ENCODE results near the gene TDRD7.

- TF ChIP-seq CTCF (IDR thresholded peaks at IDR 0.05) (no peak), POLR2AphosphoS5 (IDR thresholded peaks at IDR 0.05) (no peak)
These were observed 14.1 kb downstream of the TDRD7 start for GRCh38 chr9:97425973-97426336.
